PC-9 (cell line): ENCODE measurements around the gene DLGAP1. TPM values are rescaled to one million over a fixed set of nuclear protein-coding genes. Genes with fewer than 3 reads are reported as not detected.

Experiments used
- BruUV-seq: library from RNA; stranded (reverse); fragments of 400-500 nt; replicated peaks from 2 replicates; lab custom pipeline; 2021; lab: Mats Ljungman, UMichigan
- CTCF ChIA-PET: fragments of 300-600 bp; sonication (Branson Sonifier 250); formaldehyde crosslinking; loops from one replicate; lab custom pipeline; 2022; ENCODE audit warnings: antibody characterized with exemption; lab: Charles Lee
- POLR2A ChIA-PET: fragments of 300-600 bp; sonication (Branson Sonifier 250); formaldehyde crosslinking; loops from one replicate; lab custom pipeline; 2022; ENCODE audit warnings: antibody characterized with exemption; ENCODE audit not compliant: unreplicated experiment; lab: Charles Lee
- DNase-seq, 2 experiments: peaks; one replicate each; pipeline versions ENCODE4 v3.0.0 to v3.0.0-alpha.2; 2015 to 2022; ENCODE audit warnings: mixed read lengths in 1 of 2
- H2AFZ ChIP-seq: fragments of 200-600 bp; sonication (generic); 2 replicates; pipeline ENCODE4 v1.8.1; 2017; ENCODE audit warnings: antibody characterized with exemption
- H3F3A ChIP-seq: fragments of 200-600 bp; sonication (generic); 2 replicates; pipeline ENCODE4 v1.8.1; 2017; ENCODE audit warnings: antibody characterized with exemption, mild to moderate bottlenecking, low read depth; ENCODE audit not compliant: insufficient read depth
- H3K27ac ChIP-seq: fragments of 200-600 bp; sonication (generic); 2 replicates; pipeline ENCODE4 v1.6.1; 2016; ENCODE audit warnings: mixed run types
- H3K27me3 ChIP-seq: fragments of 200-600 bp; sonication (generic); 2 replicates; pipeline ENCODE4 v1.6.1; 2016; ENCODE audit warnings: low read depth, mixed run types; ENCODE audit not compliant: insufficient read depth
- H3K36me3 ChIP-seq: fragments of 200-600 bp; sonication (generic); 2 replicates; pipeline ENCODE4 v1.6.1; 2016; ENCODE audit warnings: low read depth, mixed run types
- H3K4me1 ChIP-seq: fragments of 200-600 bp; sonication (generic); replicated peaks from 2 replicates; pipeline ENCODE4 v1.6.1; 2016; ENCODE audit warnings: mixed run types; ENCODE audit not compliant: insufficient read depth
- H3K4me2 ChIP-seq: fragments of 200-600 bp; sonication (generic); 2 replicates; pipeline ENCODE4 v1.6.1; 2017; ENCODE audit warnings: mixed run types
- H3K4me3 ChIP-seq: fragments of 200-600 bp; sonication (generic); 2 replicates; pipeline ENCODE4 v1.6.1; 2016; ENCODE audit warnings: mixed run types
- H3K79me2 ChIP-seq: fragments of 200-600 bp; sonication (generic); 2 replicates; pipeline ENCODE4 v1.6.1; 2017; ENCODE audit warnings: low read depth, mixed run types
- H3K9me2 ChIP-seq: fragments of 200-600 bp; sonication (generic); 2 replicates; pipeline ENCODE4 v1.8.1; 2017; ENCODE audit warnings: mild to moderate bottlenecking; ENCODE audit not compliant: insufficient read depth
- H3K9me3 ChIP-seq: fragments of 200-600 bp; sonication (generic); 2 replicates; pipeline ENCODE4 v1.8.1; 2016; ENCODE audit warnings: low read depth; ENCODE audit not compliant: insufficient read depth
- H4K20me1 ChIP-seq: fragments of 200-600 bp; sonication (generic); 2 replicates; pipeline ENCODE4 v1.8.1; 2017; ENCODE audit not compliant: insufficient read depth
- EZH2 ChIP-seq: fragments of 200-600 bp; sonication (generic); IDR thresholded peaks from 2 replicates; pipeline ENCODE4 v1.8.0; 2017; ENCODE audit warnings: antibody characterized with exemption, low read depth
- intact Hi-C: fragments of 100-400 bp; cut with micrococcal nuclease; formaldehyde crosslinking; loops from one replicate; pipeline ENCODE4 v1.10.0; 2022; ENCODE audit not compliant: unreplicated experiment
- total RNA-seq: library from RNA; stranded (reverse); gene quantifications from 2 replicates; pipeline ENCODE4 v1.2.3, GENCODE V29; 2021
- TF ChIP-seq, protein P1 (sequence below): fragments of 200-600 bp; sonication (generic); conservative IDR thresholded peaks from 2 replicates; pipeline ENCODE4 v1.6.1; 2017; ENCODE audit warnings: mixed run types, antibody characterized with exemption, mild to moderate bottlenecking, moderate library complexity

Gene DLGAP1
- total RNA-seq, 1 experiment from 2014 or later = not detected

DNA sequence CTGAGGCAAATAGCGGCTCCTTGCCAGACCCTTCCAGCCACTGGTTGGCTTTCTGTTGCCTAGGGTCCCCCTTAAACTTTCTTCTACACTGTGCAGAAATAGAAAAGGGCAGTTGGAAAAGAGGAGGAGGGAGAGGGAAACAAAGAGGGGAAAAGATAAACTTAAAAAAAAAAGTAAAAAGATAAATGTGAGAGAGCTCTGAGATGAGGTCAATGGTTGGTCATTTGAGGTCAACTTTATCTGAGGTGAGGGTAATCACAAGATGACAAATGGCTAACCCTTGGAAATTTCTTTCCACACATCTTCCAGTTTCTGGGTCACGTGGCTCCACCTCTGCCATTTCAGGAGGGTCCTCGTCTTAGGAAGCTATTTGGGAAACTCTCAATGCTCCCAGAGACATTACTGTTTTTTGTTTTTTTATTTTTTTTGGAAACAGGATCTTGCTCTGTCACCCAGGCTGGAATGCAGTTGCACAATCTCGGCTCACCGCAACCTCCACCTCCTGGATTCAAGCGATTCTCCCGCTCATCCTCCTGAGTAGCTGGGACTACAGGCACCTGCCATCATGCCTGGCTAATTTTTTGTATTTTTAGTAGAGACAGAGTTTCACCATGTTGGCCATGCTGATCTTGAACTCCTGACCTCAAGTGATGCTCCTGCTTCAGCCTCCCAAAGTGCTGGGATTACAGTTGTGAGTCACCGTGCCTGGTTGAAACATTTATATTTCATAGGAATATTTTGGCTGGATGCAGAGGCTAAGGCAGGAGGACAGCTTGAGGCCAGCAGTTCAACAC, 805.3 kb downstream of the DLGAP1 start:
- peak overlapping the region; percentile 99 for H3K27ac ChIP-seq
- H3K4me2 ChIP-seq = peak overlapping the region; percentile 58
- no peak for TF ChIP-seq EZH2
- TF ChIP-seq, protein P1, sequence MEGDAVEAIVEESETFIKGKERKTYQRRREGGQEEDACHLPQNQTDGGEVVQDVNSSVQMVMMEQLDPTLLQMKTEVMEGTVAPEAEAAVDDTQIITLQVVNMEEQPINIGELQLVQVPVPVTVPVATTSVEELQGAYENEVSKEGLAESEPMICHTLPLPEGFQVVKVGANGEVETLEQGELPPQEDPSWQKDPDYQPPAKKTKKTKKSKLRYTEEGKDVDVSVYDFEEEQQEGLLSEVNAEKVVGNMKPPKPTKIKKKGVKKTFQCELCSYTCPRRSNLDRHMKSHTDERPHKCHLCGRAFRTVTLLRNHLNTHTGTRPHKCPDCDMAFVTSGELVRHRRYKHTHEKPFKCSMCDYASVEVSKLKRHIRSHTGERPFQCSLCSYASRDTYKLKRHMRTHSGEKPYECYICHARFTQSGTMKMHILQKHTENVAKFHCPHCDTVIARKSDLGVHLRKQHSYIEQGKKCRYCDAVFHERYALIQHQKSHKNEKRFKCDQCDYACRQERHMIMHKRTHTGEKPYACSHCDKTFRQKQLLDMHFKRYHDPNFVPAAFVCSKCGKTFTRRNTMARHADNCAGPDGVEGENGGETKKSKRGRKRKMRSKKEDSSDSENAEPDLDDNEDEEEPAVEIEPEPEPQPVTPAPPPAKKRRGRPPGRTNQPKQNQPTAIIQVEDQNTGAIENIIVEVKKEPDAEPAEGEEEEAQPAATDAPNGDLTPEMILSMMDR = no peak
- H3K4me1 ChIP-seq = peaks cover 63% of the 10 kb centered on the region
- POLR2A ChIA-PET = interaction anchor here (0.5 to 2.0 kb wide), 13 partner anchors 11 to 266 kb away, joined by 3 to 20 read pairs (median 6); no protein-coding TSS in a partner anchor
- no peaks in the 10 kb centered on the region for H3K27me3 ChIP-seq
- BruUV-seq = no TSS peak
- no peak overlapping the region for H3K4me3 ChIP-seq
- CTCF ChIA-PET = interaction anchor here (0.6 to 1.5 kb wide), 3 partner anchors 15 to 345 kb away, joined by 3 to 6 read pairs (median 4); no protein-coding TSS in a partner anchor
- H2AFZ ChIP-seq = no peak overlapping the region
- peak; percentile 86 to 90 for DNase-seq
- peaks cover 63% of the 10 kb centered on the region for H3F3A ChIP-seq
- no peaks in the 10 kb centered on the region for H3K9me3 ChIP-seq
- H3K9me2 ChIP-seq = no peaks in the 10 kb centered on the region
- peaks cover 13% of the 10 kb centered on the region for H3K79me2 ChIP-seq
- H3K36me3 ChIP-seq = no peaks in the 10 kb centered on the region
- intact Hi-C loops = loop anchor here (5.0 kb wide), 2 partner anchors 368 to 388 kb away; partner anchors contain the start of gene MYL12B
- H4K20me1 ChIP-seq = no peaks in the 10 kb centered on the region

- Histone ChIP-seq H4K20me1 (no peaks in the 10 kb centered on the region), H3K27me3 (no peaks in the 10 kb centered on the region), H2AFZ (no peak overlapping the region), H3F3A (peaks cover 57% of the 10 kb centered on the region), H3K4me1 (peaks cover 56% of the 10 kb centered on the region), H3K9me3 (no peaks in the 10 kb centered on the region), H3K36me3 (no peaks in the 10 kb centered on the region), H3K4me3 (no peak overlapping the region), H3K4me2 (peak overlapping the region; percentile 58), H3K9me2 (no peaks in the 10 kb centered on the region), H3K27ac (peak overlapping the region; percentile 99), H3K79me2 (peaks cover 7% of the 10 kb centered on the region)
- intact Hi-C loops = no loop called here
- ChIA-PET CTCF (interaction anchor here (1.5 kb wide), 1 partner anchor 55 kb away, joined by 3 read pairs; no protein-coding TSS in a partner anchor), POLR2A (interaction anchor here (0.5 to 2.0 kb wide), 7 partner anchors 10 to 266 kb away, joined by 3 to 20 read pairs (median 10); no protein-coding TSS in a partner anchor)
- DNase-seq = no peak
- BruUV-seq = no TSS peak
- TF ChIP-seq, protein P1 = no peak
- TF ChIP-seq EZH2 = no peak
These were observed 805.9 kb downstream of the DLGAP1 start for GRCh38 chr18:3649135-3649632.

GRCh38 chr18:3648641-3649040, 806.5 kb downstream of the DLGAP1 start:
- H3K4me3 ChIP-seq = no peak overlapping the region

More at GRCh38 chr18:3648641-3649040, 806.5 kb downstream of the DLGAP1 start:
- POLR2A ChIA-PET = interaction anchor here (0.6 to 1.0 kb wide), 2 partner anchors 28 to 55 kb away, joined by 3 read pairs; no protein-coding TSS in a partner anchor
- peaks cover 2% of the 10 kb centered on the region for H3K79me2 ChIP-seq
- no peak overlapping the region; the same call in 1 of the 2 replicates for H2AFZ ChIP-seq
- H3K9me3 ChIP-seq = no peaks in the 10 kb centered on the region
- CTCF ChIA-PET = interaction anchor here (1.5 kb wide), 1 partner anchor 55 kb away, joined by 3 read pairs; no protein-coding TSS in a partner anchor
- H3K9me2 ChIP-seq = no peaks in the 10 kb centered on the region
- intact Hi-C loops = no loop called here
- TF ChIP-seq, protein P1 = no peak
- TF ChIP-seq EZH2 = no peak
- peak overlapping the region; percentile 99 for H3K27ac ChIP-seq
- peaks cover 51% of the 10 kb centered on the region for H3K4me1 ChIP-seq
- no peaks in the 10 kb centered on the region for H3K27me3 ChIP-seq
- no peaks in the 10 kb centered on the region for H3K36me3 ChIP-seq
- BruUV-seq = no TSS peak
- DNase-seq = no peak
- H3F3A ChIP-seq = peaks cover 51% of the 10 kb centered on the region
- no peaks in the 10 kb centered on the region for H4K20me1 ChIP-seq
- peak overlapping the region; percentile 58; the same call in 1 of the 2 replicates for H3K4me2 ChIP-seq
